GM19035 (cell line): ENCODE data around the gene SYNGAP1.
"Not testable (repeated sequence)": the region's sequence is repeated elsewhere in the genome, so short reads cannot be mapped to it uniquely, and the experiment has no call there.

Experiments used
- ATAC-seq: cut with Tn5 transposase; IDR thresholded peaks from one replicate; pipeline ENCODE4 v1.9.1; 2021; ENCODE audit not compliant: unreplicated experiment

SYNGAP1 gene

DNA sequence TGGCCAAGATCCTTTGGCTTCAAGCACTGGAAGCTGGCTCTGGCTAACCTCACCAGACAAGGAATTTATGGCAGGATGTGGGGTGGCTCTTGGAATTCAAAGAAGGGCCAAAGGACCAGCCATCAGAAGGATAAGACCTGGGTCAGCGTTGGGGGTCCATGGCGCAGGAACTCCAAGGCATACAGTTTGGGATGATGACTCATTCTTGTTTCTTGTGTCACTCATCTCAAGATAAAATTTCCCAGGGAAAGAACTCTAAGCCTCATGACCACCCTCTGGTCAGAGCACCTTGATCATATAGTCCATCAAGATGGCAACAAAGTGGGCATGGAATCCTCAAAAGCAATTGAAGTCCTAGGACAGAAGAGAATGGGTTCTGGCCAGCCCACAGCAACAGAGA lies 39.4 kb downstream of the SYNGAP1 start:
- ATAC-seq = no peak

DNA sequence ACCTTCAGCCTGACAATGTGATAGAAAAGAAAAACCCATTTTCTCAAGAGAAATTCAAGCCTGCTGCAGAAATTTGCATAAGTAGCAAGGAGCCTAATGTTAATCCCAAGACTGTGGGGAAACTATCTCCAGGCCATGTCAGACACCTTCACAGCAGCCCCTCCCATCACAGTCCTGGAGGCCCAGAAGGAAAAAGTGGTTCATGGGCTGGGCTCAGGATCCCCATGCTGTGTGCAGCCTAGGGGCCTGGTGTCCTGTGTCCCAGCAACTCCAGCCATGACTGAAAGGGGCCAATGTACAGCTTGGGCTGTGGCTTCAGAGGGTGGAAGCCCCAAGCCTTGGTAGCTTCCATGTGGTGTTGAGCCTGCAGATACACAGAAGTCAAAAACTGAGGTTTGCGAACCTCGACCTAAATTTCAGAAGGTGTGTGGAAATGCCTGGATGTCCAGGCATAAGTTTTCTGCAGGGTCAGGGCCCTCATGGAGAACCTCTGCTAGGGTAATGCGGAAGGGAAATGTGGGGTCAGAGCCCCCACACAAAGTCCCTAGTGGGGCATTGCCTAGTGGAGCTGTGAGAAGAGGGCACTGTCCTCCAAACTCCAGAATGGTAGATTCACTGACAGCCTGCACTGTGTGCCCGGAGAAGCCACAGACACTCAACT lies 46.3 kb downstream of the SYNGAP1 start:
- no peak for ATAC-seq

DNA sequence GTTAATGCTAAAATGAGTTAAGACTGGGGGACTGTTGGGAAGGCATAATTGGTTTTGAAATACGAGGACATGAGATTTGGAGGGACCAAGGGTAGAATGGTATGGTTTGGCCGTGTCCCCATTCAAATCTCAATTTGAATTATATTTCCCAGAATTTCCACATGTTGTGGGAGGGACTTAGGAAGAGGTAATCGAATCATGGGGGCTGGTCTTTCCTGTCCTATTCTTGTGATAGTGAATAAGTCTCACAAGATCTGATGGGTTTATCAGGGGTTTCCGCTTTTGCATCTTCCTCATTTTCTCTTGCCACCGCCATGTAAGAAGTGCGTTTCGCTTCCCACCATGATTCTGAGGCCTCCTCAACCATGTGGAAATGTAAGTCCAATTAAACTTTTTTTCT lies 47.2 kb downstream of the SYNGAP1 start:
- no peak for ATAC-seq

DNA sequence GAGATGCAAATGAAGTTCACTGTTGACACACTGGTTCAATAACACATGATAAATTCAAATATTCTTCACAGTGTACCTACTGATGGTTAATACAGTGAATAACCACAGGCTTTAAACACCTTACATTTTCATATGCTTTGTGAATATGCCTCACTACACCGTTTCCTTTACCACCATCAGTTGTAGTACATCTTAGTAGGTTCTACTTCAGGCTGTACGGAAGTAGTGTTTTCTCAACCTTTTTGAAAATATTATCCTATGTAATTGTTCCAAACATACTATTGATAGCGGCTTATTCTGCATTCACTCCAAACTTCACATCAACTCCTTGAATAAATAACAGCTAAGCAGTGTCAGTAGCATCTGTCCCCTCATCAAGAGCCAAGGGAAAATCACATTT lies 49.8 kb downstream of the SYNGAP1 start:
- ATAC-seq = no peak

DNA sequence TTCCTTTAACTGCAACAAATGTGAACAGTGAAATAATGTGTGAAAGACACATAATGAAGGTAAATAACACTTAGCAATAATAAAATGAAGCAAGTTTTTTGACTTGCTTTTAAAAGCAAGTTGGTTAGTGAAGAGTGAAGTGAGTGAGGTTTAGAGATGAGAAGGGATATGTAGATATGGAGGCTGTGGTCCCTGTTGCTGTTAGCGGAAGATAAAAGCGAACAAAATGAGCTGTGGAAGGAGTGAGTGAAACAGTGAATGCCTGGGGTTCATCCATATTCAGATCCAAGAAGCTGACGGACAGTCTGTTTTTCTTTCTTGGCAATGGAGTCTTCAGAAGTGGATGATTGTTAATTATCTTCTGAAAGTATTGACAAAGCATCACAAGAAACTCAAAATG lies 58.0 kb downstream of the SYNGAP1 start:
- no peak for ATAC-seq

DNA sequence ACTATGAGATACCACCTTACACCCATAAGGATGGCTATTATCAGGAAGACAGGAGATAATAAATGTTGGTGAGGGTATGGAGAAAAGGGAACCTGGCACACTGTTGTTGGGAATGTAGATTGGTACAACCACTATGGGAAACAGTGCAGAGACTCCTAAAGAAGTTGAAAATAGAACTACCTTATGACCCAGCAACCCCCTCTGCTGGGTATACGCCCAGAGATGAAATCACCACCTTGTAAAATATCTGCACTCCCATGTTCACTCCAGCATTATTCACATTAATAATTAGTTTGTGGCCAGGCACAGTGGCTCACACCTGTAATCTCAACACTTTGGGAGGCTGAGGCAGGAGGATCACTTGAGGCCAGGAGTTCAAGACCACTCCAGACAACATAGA lies 61.3 kb downstream of the SYNGAP1 start:
- no peak for ATAC-seq

DNA sequence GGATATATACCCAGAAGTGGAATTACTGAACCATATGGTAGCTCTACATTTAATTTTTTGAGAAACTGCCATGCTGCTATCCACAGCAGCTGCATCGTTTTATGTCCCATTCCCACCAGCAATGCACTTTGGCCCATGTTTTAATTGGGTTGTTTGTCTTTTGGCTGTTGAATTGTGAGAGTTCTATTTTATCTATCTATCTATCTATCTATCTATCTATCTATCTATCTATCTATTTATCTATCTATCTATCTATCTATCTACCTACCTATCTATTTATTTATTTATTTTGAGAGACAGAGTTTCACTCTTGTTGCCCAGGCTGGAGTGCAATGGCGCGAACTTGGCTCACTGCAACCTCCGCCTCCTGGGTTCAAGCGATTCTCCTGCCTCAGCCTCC lies 62.8 kb downstream of the SYNGAP1 start:
- not testable (repeated sequence) for ATAC-seq

DNA sequence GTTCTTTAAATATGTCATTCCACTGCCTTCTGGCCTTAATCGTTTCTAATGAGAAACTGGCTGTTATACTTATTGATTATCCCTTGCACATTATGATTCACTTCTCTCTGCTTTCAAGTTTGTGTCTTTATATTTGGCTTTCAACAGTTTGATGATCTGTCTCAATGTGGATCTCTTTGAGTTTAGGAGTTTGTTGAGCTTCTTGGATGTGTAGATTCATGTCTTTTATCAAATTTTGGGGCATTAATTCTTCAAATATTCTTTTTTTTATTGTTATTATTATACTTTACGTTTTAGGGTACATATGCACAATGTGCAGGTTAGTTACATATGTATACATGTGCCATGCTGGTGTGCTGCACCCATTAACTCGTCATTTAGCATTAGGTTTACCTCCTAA lies 63.8 kb downstream of the SYNGAP1 start:
- no peak for ATAC-seq

DNA sequence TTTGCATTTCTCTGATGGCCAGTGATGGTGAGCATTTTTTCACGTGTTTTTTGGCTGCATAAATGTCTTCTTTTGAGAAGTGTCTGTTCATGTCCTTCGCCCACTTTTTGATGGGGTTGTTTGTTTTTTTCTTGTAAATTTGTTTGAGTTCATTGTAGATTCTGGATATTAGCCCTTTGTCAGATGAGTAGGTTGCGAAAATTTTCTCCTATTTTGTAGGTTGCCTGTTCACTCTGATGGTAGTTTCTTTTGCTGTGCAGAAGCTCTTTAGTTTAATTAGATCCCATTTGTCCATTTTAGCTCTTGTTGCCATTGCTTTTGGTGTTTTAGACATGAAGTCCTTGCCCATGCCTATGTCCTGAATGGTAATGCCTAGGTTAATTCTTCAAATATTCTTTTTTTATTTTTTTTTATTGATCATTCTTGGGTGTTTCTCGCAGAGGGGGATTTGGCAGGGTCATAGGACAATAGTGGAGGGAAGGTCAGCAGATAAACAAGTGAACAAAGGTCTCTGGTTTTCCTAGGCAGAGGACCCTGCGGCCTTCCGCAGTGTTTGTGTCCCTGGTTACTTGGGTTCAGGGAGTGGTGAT lies 64.9 kb downstream of the SYNGAP1 start:
- ATAC-seq = not testable (repeated sequence)

DNA sequence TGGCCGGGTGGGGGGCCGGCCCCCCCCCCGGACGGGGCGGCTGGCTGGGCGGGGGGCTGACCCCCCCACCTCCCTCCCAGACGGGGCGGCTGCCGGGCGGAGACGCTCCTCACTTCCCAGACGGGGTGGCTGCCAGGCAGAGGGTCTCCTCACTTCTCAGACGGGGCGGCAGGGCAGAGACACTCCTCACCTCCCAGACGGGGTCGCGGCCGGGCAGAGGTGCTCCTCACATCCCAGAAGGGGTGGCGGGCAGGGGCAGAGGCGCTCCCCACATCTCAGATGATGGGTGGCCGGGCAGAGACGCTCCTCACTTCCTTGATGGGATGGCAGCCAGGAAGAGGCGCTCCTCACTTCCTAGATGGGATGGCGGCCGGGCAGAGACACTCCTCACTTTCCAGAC lies 65.8 kb downstream of the SYNGAP1 start:
- ATAC-seq = not testable (repeated sequence)

DNA sequence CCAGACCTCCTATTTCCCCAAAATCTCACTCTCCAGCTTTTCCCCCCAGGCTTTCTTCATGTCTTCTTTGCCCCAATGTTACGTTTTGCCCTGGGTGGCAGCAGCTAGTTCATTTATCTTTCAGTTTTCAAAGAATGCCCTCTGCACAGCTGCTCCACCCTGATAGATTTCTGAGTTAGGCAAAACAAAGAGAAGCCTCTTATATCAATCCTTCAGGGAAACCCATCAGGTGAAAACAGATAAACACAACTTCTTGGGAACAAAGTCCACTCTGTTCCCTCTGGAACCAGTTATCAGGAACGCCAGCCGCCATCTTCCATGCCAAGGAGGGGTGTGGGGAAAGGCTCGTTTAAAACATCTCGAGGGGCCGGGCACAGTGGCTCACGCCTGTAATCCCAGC lies 68.5 kb downstream of the SYNGAP1 start:
- no peak for ATAC-seq

DNA sequence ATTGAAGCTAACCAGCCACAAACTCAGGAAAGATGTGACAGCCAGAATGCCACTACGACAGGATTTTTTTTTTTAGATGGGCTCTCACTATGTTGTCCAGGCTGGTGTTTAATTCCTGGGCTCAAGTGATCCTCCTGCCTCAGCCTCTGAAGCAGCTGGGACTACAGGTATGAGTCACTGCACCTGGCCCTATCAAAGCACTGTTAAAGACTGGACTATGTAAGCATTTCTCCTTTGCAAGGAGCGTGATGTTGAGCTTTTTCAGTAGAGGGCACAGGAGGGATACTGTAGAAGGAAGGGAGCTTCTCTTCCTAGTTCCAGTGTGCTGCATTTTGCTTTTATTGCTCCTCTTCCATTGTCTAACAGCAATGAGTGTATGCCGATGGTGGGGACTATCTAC lies 70.3 kb downstream of the SYNGAP1 start:
- ATAC-seq = no peak

DNA sequence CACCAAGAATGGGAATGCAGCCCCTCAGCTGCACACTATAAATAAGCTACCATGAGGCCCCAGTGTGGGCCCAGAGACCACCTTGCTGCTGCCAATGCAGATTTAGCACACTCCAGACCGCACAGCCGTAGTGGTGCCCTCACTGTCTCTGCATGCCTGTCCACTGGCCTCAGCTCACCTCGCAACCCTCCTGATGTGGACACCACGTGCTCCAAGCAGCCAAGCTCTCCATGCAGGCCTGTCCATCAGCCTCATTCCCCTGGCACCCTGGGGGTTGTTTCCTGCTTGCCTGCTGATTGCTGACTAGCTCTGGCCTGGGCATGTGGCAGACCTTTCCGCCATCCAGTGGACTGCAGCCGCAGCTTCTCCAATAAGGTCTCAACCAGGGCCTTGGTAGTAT lies 70.8 kb downstream of the SYNGAP1 start:
- no peak for ATAC-seq

DNA sequence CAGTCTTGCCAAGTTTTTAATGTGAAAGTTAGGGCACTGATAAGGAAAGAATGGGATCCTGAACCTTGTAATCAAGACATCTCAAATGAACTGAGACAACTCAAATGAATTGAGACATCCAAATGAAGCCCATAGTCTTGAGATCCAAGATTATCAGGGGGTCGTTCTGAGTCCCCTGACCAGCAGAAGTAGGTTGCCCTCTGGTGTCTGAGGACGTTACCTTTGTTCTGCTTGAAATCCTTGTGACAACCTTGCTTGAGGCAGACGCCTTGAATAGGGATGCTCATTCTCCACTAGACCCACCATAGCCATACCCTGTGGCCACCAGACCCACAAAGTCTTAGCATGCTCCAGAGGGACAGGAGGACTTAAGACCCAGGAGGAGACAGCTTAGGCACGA lies 72.2 kb downstream of the SYNGAP1 start:
- ATAC-seq = no peak

DNA sequence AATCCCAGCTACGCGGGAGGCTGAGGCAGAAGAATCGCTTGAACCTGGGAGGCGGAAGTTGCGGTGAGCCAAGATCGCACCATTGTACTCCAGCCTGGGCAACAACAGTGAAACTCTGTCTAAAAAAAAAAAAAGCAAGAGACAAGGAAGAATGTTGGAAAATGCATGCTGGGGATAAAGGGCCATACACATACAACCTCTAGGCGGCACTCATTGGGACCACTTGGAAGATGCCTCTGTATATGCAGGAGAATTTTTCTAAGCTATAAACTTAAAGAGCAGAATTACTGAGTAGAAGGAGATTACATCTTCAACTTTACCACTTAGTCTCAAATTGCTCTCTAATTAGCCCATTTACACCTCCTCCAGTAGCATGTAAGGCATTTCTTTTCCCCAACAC lies 77.3 kb downstream of the SYNGAP1 start:
- no peak for ATAC-seq

DNA sequence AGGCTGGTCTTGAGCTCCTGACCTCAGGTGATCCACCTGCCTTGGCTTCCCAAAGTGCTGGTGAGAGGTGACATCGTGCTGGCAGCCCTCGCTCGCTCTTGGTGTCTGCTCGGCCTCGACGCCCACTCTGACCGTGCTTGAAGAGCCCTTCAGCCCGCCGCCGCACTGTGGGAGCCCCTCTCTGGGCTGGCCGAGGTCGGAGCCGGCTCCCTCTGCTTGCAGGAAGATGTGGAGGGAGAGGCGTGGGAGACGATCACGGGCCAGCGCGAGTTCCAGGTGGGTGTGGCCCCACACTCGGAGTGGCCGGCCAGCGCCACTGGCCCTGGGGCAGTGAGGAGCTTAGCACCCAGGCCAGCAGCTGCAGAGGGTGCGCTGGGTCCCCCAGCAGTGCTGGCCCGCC lies 82.6 kb downstream of the SYNGAP1 start:
- ATAC-seq = no peak

DNA sequence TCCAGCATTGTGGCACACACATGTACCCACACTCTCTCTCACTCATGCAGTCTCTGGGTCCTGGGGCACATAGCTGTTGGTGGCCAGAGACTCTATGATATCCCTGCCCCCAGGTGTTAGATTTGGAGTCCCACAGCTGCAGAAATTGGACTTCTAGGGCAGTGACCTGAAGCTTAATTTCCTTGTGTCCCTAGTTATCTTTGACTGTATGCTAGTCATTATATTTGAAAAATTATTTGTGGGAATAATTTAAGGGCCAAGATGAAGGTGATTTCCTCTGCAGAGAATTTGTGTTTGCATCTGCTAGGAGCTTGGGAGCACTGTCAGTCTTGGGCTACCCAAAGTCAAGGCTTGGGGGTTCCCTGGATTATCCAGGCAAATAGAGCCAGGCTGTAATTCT lies 84.6 kb downstream of the SYNGAP1 start:
- ATAC-seq = no peak
